Heart right ventricle (tissue), 16 donors: Measurements from ENCODE around the gene TMEM181. TPM values are rescaled to one million over a fixed set of nuclear protein-coding genes. Genes with fewer than 3 reads are reported as not detected.

Experiments
- ATAC-seq, 8 donors: fragments of 200-7000 bp; cut with Tn5 transposase; one replicate each; pipeline ENCODE4 v1.9.1; 2020; ENCODE audit warnings: mild to moderate bottlenecking in 8 of 8, moderate library complexity in 8 of 8, moderate number of reproducible peaks in 1 of 8
- DNase-seq, 2 donors: peaks; one replicate each; pipeline ENCODE4 v3.0.0-alpha.2; 2020
- H3K27ac ChIP-seq, 10 donors: fragments of 200-600 bp; sonication (generic) in 2 of 10; one replicate each; pipeline versions ENCODE4 v1.5.0 to v1.8.0; 2020 to 2022; ENCODE audit warnings: mild to moderate bottlenecking in 3 of 10
- H3K27me3 ChIP-seq, 7 donors: fragments of 200-600 bp; one replicate each; pipeline ENCODE4 v1.8.0; 2021 to 2022; ENCODE audit warnings: mild to moderate bottlenecking in 2 of 7
- H3K36me3 ChIP-seq, 9 donors: fragments of 200-600 bp; sonication (generic) in 1 of 9; one replicate each; pipeline versions ENCODE4 v1.5.0 to v1.8.0; 2020 to 2022; ENCODE audit warnings: mild to moderate bottlenecking in 2 of 9
- H3K4me1 ChIP-seq, 9 donors: fragments of 200-600 bp; sonication (generic) in 1 of 9; one replicate each; pipeline versions ENCODE4 v1.5.0 to v1.8.0; 2020 to 2022; ENCODE audit warnings: mild to moderate bottlenecking in 4 of 9
- H3K4me3 ChIP-seq, 10 donors: fragments of 200-600 bp; sonication (generic) in 2 of 10; one replicate each; pipeline versions ENCODE4 v1.5.0 to v1.8.0; 2020 to 2022; ENCODE audit warnings: mild to moderate bottlenecking in 7 of 10, moderate library complexity in 2 of 10
- H3K9me3 ChIP-seq, 11 donors: fragments of 200-600 bp in 10 of 11; sonication (generic) in 2 of 11; one replicate each; pipeline versions ENCODE4 v1.5.0 to v1.8.0; 2013 to 2022; ENCODE audit warnings: mild to moderate bottlenecking in 2 of 11, control low read depth in 1 of 11, moderate library complexity in 1 of 11
- CTCF ChIP-seq, 9 donors: fragments of 200-600 bp; sonication (generic) in 2 of 9; IDR thresholded peaks; one replicate each; pipeline versions ENCODE4 v1.5.0 to v1.8.0; 2021 to 2022; ENCODE audit warnings: antibody characterized with exemption in 9 of 9, mild to moderate bottlenecking in 5 of 9, moderate library complexity in 1 of 9
- WGBS, 2 donors: extraction: QIAGEN DNeasy Blood & Tissue Kit; methylation state at CpG; one replicate each; pipeline ENCODE4 v1.1.7; 2013; ENCODE audit warnings: inconsistent platforms in 1 of 2; 5-methylcytosine and 5-hydroxymethylcytosine counted together
- intact Hi-C, 10 donors: fragments of 100-400 bp; cut with DNase I; formaldehyde crosslinking; loops; one replicate each; pipeline versions ENCODE4 v1.11.1 to v1.14.2; 2022
- polyA plus RNA-seq, 2 donors: library from polyadenylated mRNA; stranded (reverse); fragments of 200-250 nt; gene quantifications; one replicate each; pipeline ENCODE4 v1.2.3, GENCODE V29; 2013
- total RNA-seq, 10 donors: library from RNA; stranded (reverse); fragmentation: NEBNext Ultra II Directional in 3 of 10; extraction: Animal tissue kit (Norgen Biotek cat#: 25700) in 3 of 10; gene quantifications; one replicate each; pipeline versions ENCODE4 v1.2.1 to v1.2.4, GENCODE V29; 2021 to 2023
- donor health status: Arrhythmogenic right ventricular cardiomyopathy.
- donor health status: ischemic (EF 13 %, LVEDD 7.1; RV severe dilation, severe dysfunction).
- donor health status: healthy with polysubstance abuse.
- donor health status: DM: no; HTN: yes; CAD: no.
- donor health status: DM: no; HTN: no; CAD: no.
- donor health status: ischemic (EF 25% LVEDD 6.9; RV normal size, moderate dysfunction).
- donor health status: ischemic (EF 25% LVEDD 5.7; RV mildly dilated, moderate dysfunction).
- donor health status: healthy.
- donor health status: DM: yes; HTN: yes; CAD: no.
- donor health status: Ischemic cardiomyopathy.
- donor health status: ischemic (EF 35%, LVEDD 5.7; RV mildly dilated, moderate dysfunction).
- donor health status: nonischemic (EF 11% LVEDD 7.7; RV severe dilation, severe dysfunction).
- donor health status: DM: yes; HTN: yes; CAD: no.
- donor health status: PGD.
- donor health status: ischemic (EF 29% LVEDD 5.4; RV normal size, mild dysfunction).
- donor health status: nonischemic (EF 23%, LVEDD 6.1; RV moderate dilation, normal function).

The TMEM181 gene
- total and polyA plus RNA-seq, 12 donors, result 5.9 to 13.4 (median 9.6) TPM

- TF ChIP-seq CTCF (IDR thresholded peaks at IDR 0.05), result no peak
- H3K4me1 ChIP-seq, result peaks cover 0 to 13% (median 10%) of the 10 kb centered on the region in 9 donors
- no peaks in the 10 kb centered on the region for H3K36me3 ChIP-seq
- H3K4me3 ChIP-seq, result no peak overlapping the region
- H3K27ac ChIP-seq, result no peak overlapping the region
- no peak for ATAC-seq
- intact Hi-C loops, result no loop called here
- WGBS, 2 donors, result 98 to 99% methylated on average over 2 of the region's 2 CpGs
- peaks cover 0 to 21% (median 0%) of the 10 kb centered on the region in 11 donors for H3K9me3 ChIP-seq
- DNase-seq, result no peak
- peaks cover 0 to 29% (median 10%) of the 10 kb centered on the region in 7 donors for H3K27me3 ChIP-seq
These were observed 27.9 kb upstream of the TMEM181 start for GRCh38 chr6:158531970-158532369.

- Histone ChIP-seq H3K9me3 (peaks cover 0 to 5% (median 0%) of the 10 kb centered on the region in 11 donors), H3K4me1 (peaks cover 0 to 17% (median 13%) of the 10 kb centered on the region in 9 donors), H3K27me3 (peaks cover 0 to 57% (median 5%) of the 10 kb centered on the region in 7 donors), H3K4me3 (peak overlapping the region; percentile 42 to 77 (median 64)), H3K27ac (peak overlapping the region in 2 of 10 donors; percentile 40 to 41), H3K36me3 (no peaks in the 10 kb centered on the region)
- 0 to 1% methylated on average over 65 to 75 of the region's 75 CpGs for WGBS, 2 donors
- intact Hi-C loops, result no loop called here
- ATAC-seq (peak; percentile 69 to 84 (median 76)), DNase-seq (peak; percentile 73)
- no peak for TF ChIP-seq CTCF (IDR thresholded peaks at IDR 0.05)
These were observed 23.6 kb upstream of the TMEM181 start for GRCh38 chr6:158536084-158536890.

- Histone ChIP-seq H3K4me1 (peaks cover 0 to 17% (median 13%) of the 10 kb centered on the region in 9 donors), H3K36me3 (no peaks in the 10 kb centered on the region), H3K4me3 (peak overlapping the region; percentile 21 to 77 (median 64)), H3K27me3 (peaks cover 0 to 57% (median 5%) of the 10 kb centered on the region in 7 donors), H3K27ac (peak overlapping the region in 1 of 10 donors; percentile 40), H3K9me3 (peaks cover 0 to 5% (median 0%) of the 10 kb centered on the region in 11 donors)
- DNase-seq (no peak), ATAC-seq (peak; percentile 27 to 77 (median 58))
- no peak for TF ChIP-seq CTCF (IDR thresholded peaks at IDR 0.05)
- intact Hi-C loops, result no loop called here
- WGBS, 2 donors, result 3 to 4% methylated on average over 89 to 94 of the region's 94 CpGs
These were observed 22.7 kb upstream of the TMEM181 start for GRCh38 chr6:158536891-158537798.

- Histone ChIP-seq H3K36me3 (no peaks in the 10 kb centered on the region), H3K4me1 (peaks cover 0 to 17% (median 13%) of the 10 kb centered on the region in 9 donors), H3K9me3 (no peaks in the 10 kb centered on the region), H3K27me3 (peaks cover 0 to 56% (median 5%) of the 10 kb centered on the region in 7 donors), H3K27ac (no peak overlapping the region), H3K4me3 (no peak overlapping the region)
- intact Hi-C loops, result no loop called here
- ATAC-seq (no peak), DNase-seq (no peak)
- 46 to 52% methylated on average over 2 of the region's 2 CpGs for WGBS, 2 donors
- no peak for TF ChIP-seq CTCF (IDR thresholded peaks at IDR 0.05)
These were observed 21.1 kb upstream of the TMEM181 start for GRCh38 chr6:158538741-158539140.
